ENCODE measurements around the gene C2CD4A.
"Not testable (repeated sequence)": the region's sequence is repeated elsewhere in the genome, so short reads cannot be mapped to it uniquely, and the experiment has no call there.

C2CD4A gene, protein sequence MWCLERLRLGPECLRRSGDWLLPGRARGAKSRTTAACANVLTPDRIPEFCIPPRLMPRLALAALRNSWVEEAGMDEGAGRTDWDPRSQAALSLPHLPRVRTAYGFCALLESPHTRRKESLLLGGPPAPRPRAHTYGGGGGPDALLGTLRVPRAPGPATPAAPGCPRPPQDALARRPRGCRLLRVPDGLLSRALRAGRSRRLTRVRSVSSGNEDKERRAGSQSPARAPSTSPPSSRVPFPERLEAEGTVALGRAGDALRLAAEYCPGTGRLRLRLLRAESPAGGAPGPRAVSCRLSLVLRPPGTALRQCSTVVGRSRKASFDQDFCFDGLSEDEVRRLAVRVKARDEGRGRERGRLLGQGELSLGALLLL
- 0 to 0.91 (median 0.16) reads per million in 4 donors for total RNA-seq

DNA sequence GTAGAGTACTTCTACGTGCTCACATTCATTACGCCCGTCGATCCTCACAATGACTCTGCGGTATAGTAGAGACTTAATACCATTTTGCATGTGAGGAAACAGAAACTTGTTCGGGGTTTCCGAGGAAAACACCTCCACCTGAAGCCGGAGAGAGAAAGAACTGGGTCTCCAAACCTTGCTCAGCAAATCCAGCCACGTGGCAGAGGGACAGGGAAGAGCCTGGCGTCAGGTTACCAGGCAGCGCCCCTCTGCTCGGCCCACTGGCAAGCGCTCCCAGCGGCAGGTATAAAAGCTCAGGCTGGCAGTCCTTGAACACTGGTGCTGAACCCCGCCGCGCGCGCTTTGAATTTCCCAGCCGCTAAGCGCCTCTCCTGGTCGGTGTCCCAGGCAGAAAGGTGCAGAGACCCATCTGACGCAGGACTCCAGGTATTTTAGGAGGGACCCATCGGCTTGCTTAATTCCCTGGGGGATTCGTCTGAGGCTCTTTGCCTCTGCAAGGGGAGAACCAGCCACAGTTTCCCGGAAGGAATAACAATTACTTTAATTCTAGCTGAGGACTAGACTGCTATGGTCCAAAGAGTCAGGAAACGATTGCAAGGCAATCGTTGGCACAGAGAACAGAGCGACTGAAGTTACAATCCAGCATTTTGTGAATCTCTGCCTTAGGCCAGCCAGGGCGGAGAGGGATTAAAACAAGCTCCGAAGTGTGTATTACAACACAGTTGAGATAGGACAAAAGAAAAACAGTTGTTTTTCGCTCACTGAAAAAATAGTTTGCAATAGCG is at the start of gene C2CD4A:
C2CD4A (plus strand) TSS at position 315 of the 785 bp plus-strand sequence. CDS start 637 bp downstream, outside the sequence.
- peak; percentile 27 to 52 (median 50) for DNase-seq

DNA sequence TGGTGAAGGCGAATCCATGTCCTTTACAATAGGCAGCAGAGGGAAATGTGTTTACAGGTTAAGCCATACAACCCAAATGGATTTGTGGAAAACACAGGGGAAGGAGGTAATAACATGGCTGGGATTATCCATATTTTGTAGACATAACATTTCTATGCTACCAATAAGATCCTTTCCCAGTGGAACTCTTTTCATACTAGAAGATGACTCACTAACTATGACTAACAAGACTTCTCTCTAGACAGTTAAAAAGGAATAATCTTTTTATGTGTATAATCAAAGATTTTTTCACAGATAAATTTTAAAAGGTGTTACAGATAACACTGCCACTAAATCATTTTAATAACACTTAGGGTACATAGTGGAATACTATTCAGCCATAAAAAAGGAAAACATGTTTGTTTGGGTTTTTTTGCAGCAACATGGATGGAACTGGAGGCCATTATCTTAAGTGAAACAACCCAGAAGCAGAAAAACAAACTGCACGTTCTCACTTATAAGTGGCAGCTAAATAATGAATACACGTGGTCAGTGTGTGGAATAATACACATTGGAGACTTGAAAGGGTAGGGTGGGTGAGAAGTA is 46.1 kb upstream of the C2CD4A start:
- DNase-seq: no peak

DNA sequence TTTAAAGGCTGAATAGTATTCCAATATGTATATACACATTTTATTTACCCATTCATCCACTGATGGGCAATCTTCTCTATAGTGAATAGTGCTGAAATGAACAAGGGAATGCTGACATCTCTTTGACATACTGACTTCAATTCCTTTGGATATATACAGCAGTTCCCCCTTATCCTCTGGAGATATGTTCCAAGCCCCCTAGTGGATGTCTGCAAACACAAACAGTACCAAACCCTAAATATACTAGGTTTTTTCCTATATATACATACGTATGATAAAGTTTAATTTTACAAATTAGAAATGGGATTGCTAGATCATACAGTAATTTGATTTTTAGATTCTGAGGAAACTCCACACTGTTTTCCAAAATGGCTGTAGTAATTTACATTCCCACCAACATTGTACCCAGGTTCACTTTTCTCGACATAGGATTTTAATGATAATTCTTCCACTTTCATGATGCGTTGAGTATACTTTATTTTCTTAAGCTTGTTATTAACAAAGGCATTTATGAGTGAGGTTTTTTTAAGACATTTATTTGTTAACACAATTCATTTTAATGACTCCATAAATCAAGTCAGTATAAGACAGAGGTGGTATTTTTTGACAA is 44.7 kb upstream of the C2CD4A start:
- no peak for DNase-seq

DNA sequence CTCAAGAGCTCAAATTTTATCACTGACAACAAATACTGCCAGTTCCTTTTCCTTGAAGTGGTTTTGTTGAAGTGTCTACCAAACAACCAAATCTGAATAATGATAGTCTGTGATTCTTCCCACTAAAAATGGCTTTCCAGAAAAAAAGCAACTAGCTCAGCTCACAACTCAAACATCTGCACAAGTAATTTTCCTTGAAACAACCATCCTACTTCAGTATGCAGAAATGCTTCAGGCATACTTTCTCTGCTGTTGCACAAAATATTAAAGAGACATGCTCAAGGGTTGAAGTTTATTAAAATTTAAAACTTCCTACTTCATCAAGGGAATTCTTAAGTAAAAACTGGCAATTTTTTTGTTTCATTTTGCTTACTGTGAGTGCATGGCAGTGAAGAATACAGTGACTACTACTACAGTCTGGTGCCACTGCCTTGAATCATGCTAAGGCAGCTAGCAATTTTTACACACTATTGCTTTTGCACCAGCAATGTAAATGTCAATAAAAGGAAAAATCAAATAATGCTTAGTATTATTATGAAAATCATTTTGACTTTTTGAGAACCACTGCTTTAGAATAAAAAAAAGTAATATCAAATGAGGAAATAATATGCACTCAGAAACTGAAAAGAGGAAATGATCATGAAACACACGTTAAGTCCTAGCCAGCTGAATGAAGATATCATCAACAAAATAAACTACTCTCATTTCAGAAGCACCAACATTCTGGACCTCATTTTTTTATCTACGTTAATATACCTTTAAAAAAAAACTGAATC is 40.1 kb upstream of the C2CD4A start:
- DNase-seq: no peak

DNA sequence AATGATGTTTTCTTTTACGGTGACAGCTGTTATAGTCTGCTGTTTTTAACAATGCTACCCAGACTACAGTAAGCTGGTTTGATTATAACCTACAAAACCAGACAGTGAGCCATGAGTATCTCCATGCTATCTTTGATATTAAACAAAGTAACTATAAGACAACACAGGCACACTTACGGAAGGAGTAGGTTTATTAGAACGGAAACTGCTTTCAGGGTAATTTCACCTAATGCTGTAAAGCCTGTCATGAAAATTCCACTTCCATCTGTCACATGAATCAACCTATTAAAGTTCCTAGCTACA is 39.6 kb upstream of the C2CD4A start:
- DNase-seq: no peak

DNA sequence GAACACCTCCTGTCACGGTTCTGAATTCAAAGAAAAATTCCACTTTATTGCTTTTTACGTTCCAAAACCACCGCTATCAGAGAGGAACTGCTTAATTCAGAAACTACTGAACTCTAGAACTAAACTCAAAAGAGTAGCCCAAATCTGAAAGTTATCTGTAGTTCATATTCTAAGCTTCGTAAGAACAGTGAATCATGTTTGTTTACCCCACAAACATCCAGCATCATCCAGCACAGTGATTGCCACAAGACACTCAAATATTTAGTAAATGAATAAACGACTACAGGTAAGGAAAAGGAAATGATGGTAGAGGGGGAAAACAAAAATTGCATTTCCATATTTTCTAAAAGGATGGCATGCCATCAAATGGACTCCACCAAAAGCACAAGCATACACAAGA is 38.9 kb upstream of the C2CD4A start:
- no peak for DNase-seq

DNA sequence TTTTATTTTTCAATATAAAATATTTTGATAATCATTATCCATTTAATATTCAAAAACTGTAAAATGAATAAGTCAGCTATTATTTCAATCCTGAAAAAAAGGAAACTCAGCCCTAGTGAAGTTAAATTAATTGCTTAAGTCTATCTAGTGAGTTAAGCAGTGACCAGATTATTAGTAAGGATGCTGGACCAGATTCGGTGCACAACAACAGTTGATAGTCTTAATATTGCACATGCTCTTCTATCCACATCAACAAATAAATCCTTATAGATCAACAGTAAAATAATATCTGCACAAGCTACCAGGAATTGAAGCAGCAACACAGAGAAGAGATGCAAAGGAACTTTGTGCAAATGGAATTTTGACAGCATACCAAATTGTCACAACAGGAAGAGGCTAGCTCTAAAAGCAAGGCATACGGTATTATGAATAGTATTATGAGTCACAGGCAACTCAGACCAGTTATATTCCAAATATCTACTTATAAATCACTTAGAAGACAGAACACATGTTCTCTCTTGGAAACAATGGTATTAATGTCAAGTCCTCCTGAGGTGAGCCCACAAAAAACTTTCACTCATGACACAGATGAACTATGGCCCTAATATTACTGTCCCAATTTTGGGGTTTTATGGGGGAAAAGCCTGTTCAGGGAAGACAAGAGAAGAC is 31.4 kb upstream of the C2CD4A start:
- peak in 1 of 5 donors; percentile 4 for DNase-seq

DNA sequence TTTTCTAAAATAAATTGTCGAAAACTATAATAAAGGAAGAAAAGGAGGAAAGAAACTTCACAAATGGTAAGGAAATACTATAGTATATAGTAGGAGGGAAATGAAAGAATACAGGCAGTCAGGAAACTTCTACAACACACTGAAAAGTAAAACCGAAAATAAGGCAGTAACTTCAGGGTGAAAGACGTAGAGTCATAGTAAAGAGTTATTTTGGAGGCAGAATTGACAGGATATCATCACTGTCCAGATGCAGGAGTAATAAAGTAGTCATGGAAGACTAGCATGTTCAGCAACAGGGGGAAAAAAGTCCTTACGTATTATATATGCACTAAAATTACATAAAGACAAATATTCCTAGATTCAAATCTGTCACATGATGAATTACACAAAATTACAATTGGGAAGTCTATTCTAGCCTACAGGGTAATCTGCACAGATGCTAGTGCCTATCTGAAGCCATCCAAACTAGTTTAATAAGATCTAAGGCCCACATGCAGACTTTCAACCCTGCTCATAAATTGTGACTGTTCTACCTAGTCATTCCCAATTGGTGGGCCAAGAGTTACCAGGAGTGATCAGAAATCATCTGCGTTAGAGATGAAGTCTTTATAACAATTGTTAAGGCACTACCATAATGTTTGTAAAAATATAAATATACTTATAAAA is 20.6 kb upstream of the C2CD4A start:
- peak in 1 of 5 donors; percentile 12 for DNase-seq

DNA sequence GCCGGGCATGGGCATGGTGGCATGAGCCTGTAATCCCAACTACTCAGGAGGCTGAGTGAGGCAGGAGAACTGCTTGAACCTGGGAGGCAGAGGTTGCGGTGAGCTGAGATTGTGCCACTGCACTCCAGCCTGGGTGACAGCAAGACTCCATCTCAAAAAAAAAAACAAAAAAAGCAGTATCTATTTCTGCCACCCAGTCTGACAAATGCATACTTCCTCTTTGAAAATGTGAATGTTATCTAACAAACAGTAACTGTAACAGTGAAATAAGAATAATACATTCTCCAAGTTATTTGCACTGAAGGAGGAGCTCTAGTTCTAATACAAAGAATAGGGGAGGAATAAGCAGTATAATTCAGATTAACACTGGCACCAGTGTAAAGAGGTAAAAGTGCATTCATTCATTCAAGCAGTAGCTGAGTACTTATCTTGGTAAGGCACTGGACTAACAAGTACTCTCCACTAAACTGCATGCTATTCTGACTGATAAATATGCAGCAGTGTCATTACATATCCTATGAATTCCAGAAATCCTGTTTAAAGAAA is 19.4 kb upstream of the C2CD4A start:
- no peak for DNase-seq

DNA sequence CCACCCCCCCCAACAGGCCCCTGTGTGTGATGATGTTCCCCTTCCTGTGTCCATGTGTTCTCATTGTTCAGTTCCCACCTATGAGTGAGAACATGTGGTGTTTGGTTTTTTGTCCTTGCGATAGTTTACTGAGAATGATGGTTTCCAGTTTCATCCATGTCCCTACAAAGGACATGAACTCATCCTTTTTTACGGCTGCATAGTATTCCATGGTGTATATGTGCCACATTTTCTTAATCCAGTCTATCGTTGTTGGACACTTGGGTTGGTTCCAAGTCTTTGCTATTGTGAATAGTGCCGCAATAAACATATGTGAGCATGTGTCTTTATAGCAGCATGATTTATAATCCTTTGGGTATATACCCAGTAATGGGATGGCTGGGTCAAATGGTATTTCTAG is 18.5 kb upstream of the C2CD4A start:
- not testable (repeated sequence) for DNase-seq

DNA sequence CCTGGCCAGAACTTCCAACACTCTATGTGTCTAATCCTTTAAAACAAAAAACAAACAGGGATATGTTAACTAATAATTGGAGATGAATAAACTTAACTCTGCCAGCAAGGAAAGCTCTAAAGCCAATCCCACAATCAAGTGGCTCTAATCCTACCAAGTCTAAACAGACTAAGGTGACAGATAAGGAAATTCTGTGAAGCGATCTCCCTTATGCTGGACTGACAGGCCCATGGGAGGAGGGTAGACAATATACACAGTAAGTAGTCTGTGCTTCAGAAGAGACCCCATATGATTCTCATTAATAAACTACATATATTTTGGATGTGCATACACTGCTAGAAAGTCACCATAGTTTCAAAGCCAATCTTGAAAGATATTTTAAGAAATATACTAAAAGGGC is 16.7 kb upstream of the C2CD4A start:
- no peak for DNase-seq

DNA sequence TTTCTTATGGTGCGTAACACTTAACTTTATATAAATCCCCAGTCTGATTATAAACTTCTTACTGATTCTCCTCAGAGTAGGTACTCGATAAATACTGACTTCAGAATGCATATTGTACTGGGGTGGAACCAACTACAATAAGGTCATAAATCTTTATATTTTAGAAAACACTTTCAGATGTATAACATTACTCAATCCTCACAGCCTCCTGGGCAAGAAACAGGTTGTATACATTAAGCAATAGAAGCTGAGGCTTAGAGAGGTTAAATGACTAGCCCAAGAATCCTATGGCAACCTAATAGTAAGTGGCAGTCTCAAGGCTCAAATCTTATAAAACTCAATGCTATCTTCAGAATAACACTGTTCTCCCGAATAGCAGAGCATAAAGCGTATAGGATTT is 15.6 kb upstream of the C2CD4A start:
- DNase-seq: no peak

DNA sequence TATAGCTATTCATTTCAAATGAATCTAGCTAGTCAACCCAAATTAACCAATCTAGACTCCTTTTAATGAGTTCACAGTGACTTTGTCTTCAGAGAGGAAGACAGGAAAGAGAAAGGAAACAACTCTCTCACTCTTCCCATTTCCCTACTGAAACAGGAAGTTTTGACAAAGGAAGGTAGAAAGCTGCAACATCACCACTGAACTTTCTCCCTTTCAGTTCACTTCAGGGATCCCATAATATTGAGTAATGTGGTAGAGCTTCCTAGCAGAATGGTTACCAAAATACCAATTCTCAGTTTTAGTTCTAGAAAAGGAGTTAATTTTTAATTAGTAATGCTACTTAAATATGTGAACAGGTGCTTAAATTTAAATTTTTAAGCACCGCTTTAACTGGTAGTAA is 14.1 kb upstream of the C2CD4A start:
- DNase-seq: no peak

DNA sequence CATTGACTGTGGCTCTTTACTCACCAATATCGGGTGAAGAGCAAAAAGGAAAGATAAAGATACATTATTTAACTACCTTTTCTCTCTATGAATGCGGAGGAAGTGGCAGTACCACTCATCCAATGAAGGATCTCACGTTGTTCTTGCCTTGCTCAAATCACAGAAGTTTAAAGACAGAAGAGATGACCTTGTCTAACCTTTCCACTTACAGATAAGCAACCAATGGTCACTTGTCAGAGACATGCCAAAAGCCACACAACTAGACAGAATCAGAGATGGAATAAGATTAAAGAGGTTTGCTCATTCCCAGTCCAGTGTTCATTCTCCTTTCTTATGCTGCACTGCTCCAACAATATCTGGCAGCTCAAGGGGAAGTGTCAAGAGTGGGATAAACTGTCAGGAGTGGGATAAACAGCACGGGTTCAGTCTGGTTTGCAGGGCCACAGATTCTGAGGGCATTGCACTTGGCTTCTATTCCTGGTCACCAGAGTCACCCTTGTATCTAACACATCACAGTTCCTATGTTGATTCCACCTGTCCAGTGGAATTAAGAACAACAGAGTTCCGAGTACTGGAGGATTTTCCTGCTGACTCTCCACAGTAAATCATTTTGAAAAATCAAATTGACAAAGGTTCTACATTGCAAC is 13.2 kb upstream of the C2CD4A start:
- no peak for DNase-seq

DNA sequence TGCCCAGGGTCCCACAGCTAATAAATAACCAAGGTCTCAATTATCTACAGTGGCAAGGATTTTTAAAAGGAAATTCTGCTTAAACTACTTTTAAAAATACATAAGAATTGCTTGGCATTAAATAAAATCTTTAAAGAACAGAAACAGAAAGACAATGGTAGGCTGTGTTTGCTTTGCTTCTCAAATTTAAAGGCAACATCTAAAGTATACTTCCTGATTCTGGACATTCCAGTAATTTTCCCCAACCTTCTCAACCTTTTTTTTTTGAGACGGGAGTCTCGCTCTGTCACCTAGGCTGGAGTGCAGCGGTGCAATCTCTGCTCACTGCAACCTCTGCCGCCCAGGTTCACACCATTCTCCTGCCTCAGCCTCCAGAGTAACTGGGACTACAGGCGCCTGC is 11.8 kb upstream of the C2CD4A start:
- DNase-seq: no peak

DNA sequence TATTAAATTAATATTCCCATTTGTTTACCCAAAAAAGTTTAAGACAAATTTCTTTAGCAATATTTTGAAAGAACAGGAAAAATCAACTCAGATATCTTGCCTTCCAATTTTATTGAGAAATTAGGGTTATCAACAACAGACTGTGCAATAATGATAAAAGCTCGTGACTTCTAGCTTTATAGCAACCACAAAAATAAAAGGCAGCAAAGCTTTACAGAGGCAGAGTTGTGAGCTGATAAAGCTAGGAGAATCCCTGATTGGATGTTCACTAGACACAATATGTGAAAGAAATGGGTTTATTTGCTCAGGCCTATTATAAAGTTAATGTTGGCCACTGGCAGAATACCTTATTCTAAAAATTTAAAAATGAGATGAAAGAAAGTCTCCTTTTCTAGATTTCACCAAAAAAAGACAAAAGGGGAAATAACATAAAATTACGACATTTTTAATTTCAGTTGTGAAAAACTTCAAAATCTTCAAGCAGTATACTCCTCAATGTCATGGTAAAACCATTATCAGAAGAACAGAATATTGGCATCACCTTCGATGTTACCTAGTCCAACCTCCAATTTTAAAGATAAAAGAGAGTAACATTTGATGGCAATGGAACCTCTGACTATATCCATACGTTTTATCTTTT is 9.3 kb upstream of the C2CD4A start:
- DNase-seq: no peak

DNA sequence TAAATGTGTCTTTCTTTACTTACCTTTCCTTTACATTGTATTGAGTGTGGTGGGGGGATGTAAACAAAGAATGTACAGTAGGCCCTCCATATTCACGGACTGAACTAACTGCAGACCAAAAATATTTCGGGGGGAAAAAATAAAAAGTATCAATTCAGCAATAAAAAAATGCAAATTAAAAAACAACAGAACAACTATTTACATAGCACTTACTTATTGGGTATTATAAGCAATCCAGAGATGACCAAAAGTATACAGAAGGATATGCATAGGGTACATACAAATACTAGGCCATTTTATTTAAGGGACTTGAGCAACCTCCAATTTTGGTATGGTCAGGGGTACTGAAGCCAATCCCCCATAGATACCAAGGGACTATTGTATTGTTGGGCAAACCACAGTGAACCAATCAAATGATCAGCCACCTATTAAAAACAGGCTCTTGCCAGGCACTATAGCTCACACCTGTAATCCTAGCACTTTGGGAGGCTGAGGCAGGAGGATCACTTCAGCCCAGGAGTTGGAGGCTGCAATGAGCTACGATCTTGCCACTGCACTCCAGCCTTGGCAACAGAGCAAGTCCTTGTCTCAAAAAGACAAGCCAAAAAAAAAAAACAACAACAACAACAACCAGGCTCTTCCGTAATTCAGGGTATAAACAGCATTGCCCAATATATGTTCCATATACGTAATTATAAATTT is 8.3 kb upstream of the C2CD4A start:
- no peak for DNase-seq

DNA sequence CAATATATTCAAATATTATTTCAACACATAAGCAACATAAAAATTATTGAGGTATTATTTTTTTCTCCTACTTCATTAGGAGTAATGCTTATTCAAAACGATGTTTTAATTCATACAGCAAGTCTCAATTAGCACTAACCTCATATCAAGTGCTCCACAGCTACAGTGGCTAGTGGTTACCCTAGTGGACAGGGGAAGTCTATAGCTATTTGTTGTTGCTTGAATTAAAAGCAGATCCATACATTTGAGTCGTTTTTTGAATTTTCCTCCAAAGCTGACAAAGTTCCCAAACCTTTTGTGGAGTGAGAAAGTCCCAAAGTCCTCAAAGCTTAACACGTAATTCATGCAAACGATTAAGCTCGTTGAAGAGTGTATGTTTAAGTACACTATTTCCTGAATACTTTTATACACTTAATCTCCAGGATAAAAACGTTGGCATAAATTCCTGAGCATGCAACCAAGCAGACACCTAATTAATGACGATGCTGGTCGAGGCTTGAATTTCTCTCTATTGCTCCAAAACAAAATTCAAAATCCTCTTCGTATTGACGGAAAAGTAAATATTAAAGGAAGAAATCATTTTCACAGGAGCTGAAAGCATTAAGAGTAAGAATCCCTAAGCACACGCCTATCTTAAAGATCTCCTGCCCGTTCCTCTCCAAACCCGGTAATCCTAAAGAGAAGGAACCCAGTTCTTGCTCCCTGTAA is 7.5 kb upstream of the C2CD4A start:
- DNase-seq: no peak

DNA sequence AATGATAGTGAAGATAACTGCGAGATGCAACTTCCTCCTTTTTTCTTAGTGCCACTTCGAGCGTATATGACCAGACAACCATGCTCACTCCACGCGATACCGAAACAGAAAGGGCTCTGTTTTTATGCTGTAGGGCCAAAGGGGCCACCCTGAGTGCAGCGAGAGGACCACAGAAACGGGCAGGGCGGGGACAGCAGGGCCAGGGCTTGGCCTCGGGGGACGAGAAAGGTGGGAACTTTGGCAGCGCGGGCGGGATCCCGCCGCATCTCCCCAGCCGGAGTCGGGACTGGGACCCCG is 7.0 kb upstream of the C2CD4A start:
- peak; percentile 30 to 82 (median 43) for DNase-seq
